Natural killer cell treated with Interleukin-12 subunit alpha and Interleukin-12 subunit beta and Interleukin-15 and Interleukin-18, amount 100 ng/mL, for 72 hours (primary cell): ENCODE results near the gene GRM3. TPM values are rescaled to one million over a fixed set of nuclear protein-coding genes. Genes with fewer than 3 reads are reported as not detected.

Source experiments
- ATAC-seq, 2 donors: fragments of 150-1000 bp; cut with Tn5 transposase in 1 of 2; sonication (Bioruptor Pico), chemical (Tn5 transposase) in 1 of 2; 2 replicates each; pipeline ENCODE4 v1.10.0; 2021
- DNase-seq: peaks from one replicate; pipeline ENCODE4 v3.0.0; 2022; ENCODE audit warnings: low spot score
- H3K27ac Mint-ChIP-seq, 2 donors: 1 replicate in 1 of 2; 2 replicates in 1 of 2; pipeline ENCODE4 v1.8.0; 2022; ENCODE audit warnings: mixed read lengths in 2 of 2, mild to moderate bottlenecking in 1 of 2, moderate library complexity in 1 of 2
- H3K27me3 Mint-ChIP-seq, 2 donors: 1 replicate in 1 of 2; 2 replicates in 1 of 2; pipeline ENCODE4 v1.8.0; 2022; ENCODE audit warnings: mixed read lengths in 2 of 2
- H3K36me3 Mint-ChIP-seq: one replicate; pipeline ENCODE4 v1.8.0; 2022; ENCODE audit warnings: mixed read lengths
- H3K4me1 Mint-ChIP-seq, 2 donors: 1 replicate in 1 of 2; 2 replicates in 1 of 2; pipeline ENCODE4 v1.8.0; 2022; ENCODE audit warnings: low read depth in 2 of 2, mixed read lengths in 2 of 2, mild to moderate bottlenecking in 1 of 2
- H3K4me3 Mint-ChIP-seq: one replicate; pipeline ENCODE4 v1.8.0; 2022; ENCODE audit warnings: mixed read lengths
- H3K9me3 Mint-ChIP-seq: 2 replicates; pipeline ENCODE4 v1.8.0; 2022; ENCODE audit warnings: mixed read lengths
- total RNA-seq, 2 donors: library from RNA; stranded (reverse); gene quantifications; one replicate each; pipeline ENCODE4 v1.2.3, GENCODE V29; 2022

GRM3 gene
- total RNA-seq, 2 donors from 2014 or later, result not detected

DNA sequence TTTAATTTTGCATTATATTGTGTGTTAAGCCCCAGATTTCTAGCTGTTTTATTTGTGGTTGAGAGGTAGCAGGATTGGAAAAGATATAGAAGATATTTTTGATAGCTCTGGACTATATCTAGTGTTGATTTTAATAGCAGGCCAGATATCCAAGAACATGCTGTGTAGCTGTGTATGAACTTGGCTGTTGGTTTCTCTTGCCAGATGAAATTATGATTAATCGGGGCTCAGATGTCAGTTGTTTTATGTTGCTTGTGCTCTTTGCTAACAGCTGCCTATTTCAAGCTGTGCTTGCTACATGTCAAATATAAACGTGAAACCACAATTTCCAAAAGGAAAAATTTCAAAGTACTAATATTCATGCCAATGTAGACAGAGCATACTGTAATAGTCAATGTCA, 141.1 kb downstream of the GRM3 start:
- no peak overlapping the region for H3K27ac Mint-ChIP-seq
- no peak for ATAC-seq
- DNase-seq, result no peak
- no peaks in the 10 kb centered on the region for H3K4me1 Mint-ChIP-seq
- peaks cover under 1% of the 10 kb centered on the region for H3K9me3 Mint-ChIP-seq
- H3K4me3 Mint-ChIP-seq, result no peak overlapping the region
- H3K36me3 Mint-ChIP-seq, result no peaks in the 10 kb centered on the region
- no peaks in the 10 kb centered on the region for H3K27me3 Mint-ChIP-seq

DNA sequence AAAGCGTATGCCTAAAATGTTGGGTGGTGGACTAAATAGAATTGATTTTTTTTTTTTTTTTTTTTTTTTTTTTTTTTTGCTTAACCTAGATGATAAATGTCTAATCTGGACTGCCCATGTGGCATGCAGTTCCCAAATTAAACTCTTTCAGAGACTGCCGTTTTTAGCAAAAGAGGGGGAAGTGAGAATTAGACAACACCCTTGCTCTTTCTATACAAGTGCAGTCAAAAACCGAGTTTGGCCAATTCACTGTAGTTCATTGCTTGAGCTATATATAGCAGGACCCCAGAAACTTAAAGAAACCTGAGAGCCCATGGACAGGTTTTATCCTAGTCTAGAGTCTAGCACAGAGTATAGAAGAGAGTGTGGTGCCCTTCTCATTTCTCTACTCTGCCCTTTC, 141.9 kb downstream of the GRM3 start:
- no peak overlapping the region for H3K4me3 Mint-ChIP-seq
- peaks cover 9% of the 10 kb centered on the region for H3K9me3 Mint-ChIP-seq
- no peaks in the 10 kb centered on the region for H3K36me3 Mint-ChIP-seq
- no peak for ATAC-seq
- no peaks in the 10 kb centered on the region for H3K4me1 Mint-ChIP-seq
- H3K27ac Mint-ChIP-seq, result no peak overlapping the region
- DNase-seq, result no peak
- no peaks in the 10 kb centered on the region for H3K27me3 Mint-ChIP-seq

- H3K27ac Mint-ChIP-seq, result no peak overlapping the region
- H3K27me3 Mint-ChIP-seq, result no peaks in the 10 kb centered on the region
- H3K9me3 Mint-ChIP-seq, result peaks cover 9% of the 10 kb centered on the region
- H3K4me1 Mint-ChIP-seq, result no peaks in the 10 kb centered on the region
- H3K36me3 Mint-ChIP-seq, result no peaks in the 10 kb centered on the region
- DNase-seq, result no peak
- no peak for ATAC-seq
- H3K4me3 Mint-ChIP-seq, result no peak overlapping the region
Measured at GRCh38 chr7:86786376-86786775, 142.7 kb downstream of the GRM3 start.

- Mint-ChIP-seq H3K36me3 (no peaks in the 10 kb centered on the region), H3K27me3 (no peaks in the 10 kb centered on the region), H3K4me1 (no peaks in the 10 kb centered on the region), H3K9me3 (peaks cover 9% of the 10 kb centered on the region), H3K27ac (no peak overlapping the region), H3K4me3 (no peak overlapping the region)
- DNase-seq (no peak), ATAC-seq (no peak)
Measured at GRCh38 chr7:86788948-86789347, 145.2 kb downstream of the GRM3 start.

GRCh38 chr7:86790383-86790782, 146.7 kb downstream of the GRM3 start:
- Mint-ChIP-seq H3K27me3 (no peaks in the 10 kb centered on the region), H3K27ac (no peak overlapping the region), H3K4me1 (no peaks in the 10 kb centered on the region), H3K36me3 (no peaks in the 10 kb centered on the region), H3K4me3 (no peak overlapping the region), H3K9me3 (peaks cover 9% of the 10 kb centered on the region)
- DNase-seq (no peak), ATAC-seq (no peak)

DNA sequence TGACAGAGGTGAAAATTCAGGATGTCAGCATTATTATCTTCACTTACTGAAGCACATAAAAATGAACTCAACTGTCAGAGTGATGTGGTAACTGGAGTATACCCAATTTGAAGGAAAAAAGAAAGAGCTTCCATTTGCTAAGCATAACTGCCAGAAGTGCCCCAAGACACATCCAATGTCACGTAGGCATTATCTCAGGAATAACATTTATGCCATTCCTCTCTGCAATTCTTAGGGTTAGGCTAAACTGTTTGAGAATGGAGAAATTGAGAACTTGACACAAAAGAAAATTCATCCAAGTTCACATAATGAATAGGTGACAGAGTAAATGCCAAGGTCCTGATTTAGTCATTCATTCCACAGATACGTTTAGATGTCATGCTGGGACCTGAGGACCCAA, 148.6 kb downstream of the GRM3 start:
- ATAC-seq, result no peak
- H3K36me3 Mint-ChIP-seq, result no peaks in the 10 kb centered on the region
- no peaks in the 10 kb centered on the region for H3K4me1 Mint-ChIP-seq
- no peak overlapping the region for H3K4me3 Mint-ChIP-seq
- H3K9me3 Mint-ChIP-seq, result peaks cover 18% of the 10 kb centered on the region
- DNase-seq, result no peak
- no peaks in the 10 kb centered on the region for H3K27me3 Mint-ChIP-seq
- no peak overlapping the region for H3K27ac Mint-ChIP-seq

- H3K27me3 Mint-ChIP-seq, result no peaks in the 10 kb centered on the region
- no peak overlapping the region for H3K4me3 Mint-ChIP-seq
- peaks cover 19% of the 10 kb centered on the region for H3K9me3 Mint-ChIP-seq
- no peak overlapping the region for H3K27ac Mint-ChIP-seq
- ATAC-seq (no peak), DNase-seq (no peak)
- H3K4me1 Mint-ChIP-seq, result no peaks in the 10 kb centered on the region
- no peaks in the 10 kb centered on the region for H3K36me3 Mint-ChIP-seq
Measured at GRCh38 chr7:86793136-86793535, 149.4 kb downstream of the GRM3 start.

- ATAC-seq (no peak), DNase-seq (no peak)
- no peak overlapping the region for H3K4me3 Mint-ChIP-seq
- H3K27me3 Mint-ChIP-seq, result no peaks in the 10 kb centered on the region
- no peaks in the 10 kb centered on the region for H3K4me1 Mint-ChIP-seq
- no peaks in the 10 kb centered on the region for H3K36me3 Mint-ChIP-seq
- H3K9me3 Mint-ChIP-seq, result peaks cover 7% of the 10 kb centered on the region
- no peak overlapping the region for H3K27ac Mint-ChIP-seq
Measured at GRCh38 chr7:86814661-86815379, 171.1 kb downstream of the GRM3 start.

GRCh38 chr7:86815556-86815955, 171.8 kb downstream of the GRM3 start:
- Mint-ChIP-seq H3K9me3 (peaks cover 7% of the 10 kb centered on the region), H3K27me3 (no peaks in the 10 kb centered on the region), H3K4me3 (no peak overlapping the region), H3K36me3 (no peaks in the 10 kb centered on the region), H3K27ac (no peak overlapping the region), H3K4me1 (no peaks in the 10 kb centered on the region)
- ATAC-seq, result no peak
- DNase-seq, result no peak

GRCh38 chr7:86818903-86819302, 175.2 kb downstream of the GRM3 start:
- Mint-ChIP-seq H3K4me3 (no peak overlapping the region), H3K9me3 (peaks cover 9% of the 10 kb centered on the region), H3K36me3 (no peaks in the 10 kb centered on the region), H3K27ac (no peak overlapping the region), H3K4me1 (no peaks in the 10 kb centered on the region), H3K27me3 (peaks cover 0 to 2% of the 10 kb centered on the region in 2 donors)
- no peak for DNase-seq
- ATAC-seq, result no peak

DNA sequence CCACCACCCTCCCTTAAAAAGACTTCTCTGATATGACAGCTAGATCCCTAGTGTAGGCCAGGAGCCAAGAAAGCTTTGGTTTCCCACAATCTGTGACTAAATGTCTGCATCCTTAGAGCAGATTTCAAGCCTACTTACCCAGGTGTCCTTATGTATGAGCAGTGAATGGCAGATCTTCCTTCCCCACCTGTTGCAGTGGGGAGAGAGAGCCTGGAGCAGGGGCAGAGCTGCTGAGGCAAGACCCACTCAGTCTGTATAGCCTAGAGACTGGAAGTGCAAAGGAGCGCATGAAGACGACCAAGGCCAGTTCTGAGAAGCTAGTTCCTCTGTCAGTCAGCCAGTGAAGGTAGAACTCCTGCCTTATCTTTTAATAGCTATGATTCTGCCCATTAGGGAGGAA, 180.1 kb downstream of the GRM3 start:
- Mint-ChIP-seq H3K9me3 (peaks cover 3% of the 10 kb centered on the region), H3K27ac (no peak overlapping the region), H3K4me3 (no peak overlapping the region), H3K36me3 (no peaks in the 10 kb centered on the region), H3K4me1 (no peaks in the 10 kb centered on the region), H3K27me3 (peaks cover 0 to 2% of the 10 kb centered on the region in 2 donors)
- peak in 1 of 2 donors; percentile 59 for ATAC-seq
- DNase-seq, result no peak

DNA sequence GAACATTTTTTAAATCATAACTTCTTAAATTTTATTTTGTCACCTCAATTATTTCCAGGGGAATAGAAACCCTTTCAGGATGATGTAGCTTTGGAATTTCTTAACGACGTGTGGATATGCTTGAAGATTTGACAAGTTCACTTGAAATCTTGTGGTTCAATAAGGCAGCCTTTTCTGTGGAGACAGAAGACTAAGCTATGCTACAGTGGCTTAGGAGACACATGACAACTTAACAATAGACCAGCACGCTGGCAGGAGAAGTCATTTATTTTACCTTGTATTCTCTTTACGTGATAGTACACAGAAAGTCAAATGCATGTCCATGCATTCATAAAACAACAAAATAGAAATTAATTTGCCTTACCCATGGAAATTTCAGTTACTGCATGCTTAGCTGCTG, 181.6 kb downstream of the GRM3 start:
- Mint-ChIP-seq H3K9me3 (peaks cover 6% of the 10 kb centered on the region), H3K27me3 (peaks cover 0 to 2% of the 10 kb centered on the region in 2 donors), H3K4me1 (no peaks in the 10 kb centered on the region), H3K27ac (no peak overlapping the region), H3K4me3 (no peak overlapping the region), H3K36me3 (no peaks in the 10 kb centered on the region)
- DNase-seq (no peak), ATAC-seq (no peak)

GRCh38 chr7:86826948-86827347, 183.2 kb downstream of the GRM3 start:
- ATAC-seq, result no peak
- Mint-ChIP-seq H3K27me3 (peaks cover 0 to 2% of the 10 kb centered on the region in 2 donors), H3K4me3 (no peak overlapping the region), H3K27ac (no peak overlapping the region), H3K36me3 (no peaks in the 10 kb centered on the region), H3K9me3 (peaks cover 6% of the 10 kb centered on the region), H3K4me1 (no peaks in the 10 kb centered on the region)
- no peak for DNase-seq

DNA sequence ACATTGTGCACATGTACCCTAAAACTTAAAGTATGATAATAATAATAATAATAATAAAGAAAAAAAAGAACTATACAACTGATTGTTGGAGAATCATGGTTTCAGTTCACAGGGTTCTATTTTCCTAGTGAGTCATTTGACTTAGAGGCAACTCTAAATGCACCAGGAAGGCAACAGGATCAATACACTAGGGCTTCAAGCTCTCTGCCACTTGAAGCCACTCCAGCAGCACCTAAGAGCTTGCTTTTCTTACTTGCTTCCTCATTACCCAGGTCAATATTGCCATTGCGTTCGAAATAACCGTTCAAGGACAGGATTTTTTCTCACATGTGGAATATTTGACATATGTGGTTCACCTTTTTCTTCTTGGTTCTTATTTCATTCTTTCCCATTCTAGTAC, 189.7 kb downstream of the GRM3 start:
- Mint-ChIP-seq H3K27ac (no peak overlapping the region), H3K9me3 (peaks cover 7% of the 10 kb centered on the region), H3K27me3 (no peaks in the 10 kb centered on the region), H3K4me1 (no peaks in the 10 kb centered on the region), H3K4me3 (no peak overlapping the region), H3K36me3 (no peaks in the 10 kb centered on the region)
- DNase-seq (no peak), ATAC-seq (no peak)

DNA sequence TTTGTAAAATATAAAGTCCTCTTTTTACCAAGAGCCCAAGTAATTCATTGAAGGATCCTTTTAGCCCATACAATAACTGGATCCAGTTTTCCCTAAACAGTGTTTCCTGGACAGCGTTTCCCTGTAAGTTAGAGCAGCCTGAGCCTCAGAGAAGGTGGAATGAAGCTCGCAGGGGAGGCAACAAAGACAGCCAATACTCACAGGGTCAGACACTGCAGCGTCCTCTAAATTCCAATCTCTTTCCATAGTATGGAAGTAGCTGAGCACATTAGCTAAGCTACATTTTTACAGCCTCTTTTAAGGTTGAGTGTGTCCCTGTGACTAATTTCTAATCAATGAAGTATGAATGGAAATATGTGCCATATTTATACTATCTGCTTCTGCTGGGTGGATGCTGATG, 193.5 kb downstream of the GRM3 start:
- DNase-seq (no peak), ATAC-seq (no peak)
- H3K4me3 Mint-ChIP-seq, result no peak overlapping the region
- no peaks in the 10 kb centered on the region for H3K36me3 Mint-ChIP-seq
- peaks cover 4% of the 10 kb centered on the region for H3K9me3 Mint-ChIP-seq
- H3K27me3 Mint-ChIP-seq, result no peaks in the 10 kb centered on the region
- H3K27ac Mint-ChIP-seq, result no peak overlapping the region
- H3K4me1 Mint-ChIP-seq, result no peaks in the 10 kb centered on the region
